HG03135 (cell line): ENCODE data around the gene ZNF419.
"Not testable (repeated sequence)": the region's sequence is repeated elsewhere in the genome, so short reads cannot be mapped to it uniquely, and the experiment has no call there.

Source experiments
- ATAC-seq: cut with Tn5 transposase; IDR thresholded peaks from one replicate; pipeline ENCODE4 v1.9.1; 2021; ENCODE audit warnings: mild to moderate bottlenecking, moderate library complexity; ENCODE audit not compliant: unreplicated experiment

ZNF419 gene

GRCh38 chr19:57487477-57488298 lies at the start of gene ZNF419:
Gene ZNF419 (plus strand): TSS chr19:57487750. CDS start chr19:57487951, 201 bp downstream.
- ATAC-seq = peak; percentile 92

DNA sequence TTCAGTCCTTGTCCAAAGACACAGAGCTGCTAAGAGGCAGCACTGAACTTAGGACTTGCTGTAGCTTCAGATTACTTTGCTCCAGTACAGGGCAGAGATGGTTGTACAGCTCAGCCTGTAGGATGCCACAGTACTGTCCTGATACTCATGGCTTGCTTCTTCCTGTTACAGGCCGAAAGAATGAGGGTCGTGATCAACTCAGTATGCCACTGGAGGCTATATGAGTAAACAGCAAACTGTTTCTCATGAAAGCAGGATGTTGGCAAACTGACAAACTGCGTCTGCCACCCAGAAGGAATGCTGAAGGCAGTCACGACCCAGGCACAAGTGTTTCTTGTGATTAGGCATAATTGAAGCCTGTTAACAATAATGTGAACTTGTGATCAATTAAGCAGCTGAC lies 49.6 kb upstream of the ZNF419 start:
- ATAC-seq = no peak

- no peak for ATAC-seq
Observed at GRCh38 chr19:57438925-57439324, 48.6 kb upstream of the ZNF419 start.

DNA sequence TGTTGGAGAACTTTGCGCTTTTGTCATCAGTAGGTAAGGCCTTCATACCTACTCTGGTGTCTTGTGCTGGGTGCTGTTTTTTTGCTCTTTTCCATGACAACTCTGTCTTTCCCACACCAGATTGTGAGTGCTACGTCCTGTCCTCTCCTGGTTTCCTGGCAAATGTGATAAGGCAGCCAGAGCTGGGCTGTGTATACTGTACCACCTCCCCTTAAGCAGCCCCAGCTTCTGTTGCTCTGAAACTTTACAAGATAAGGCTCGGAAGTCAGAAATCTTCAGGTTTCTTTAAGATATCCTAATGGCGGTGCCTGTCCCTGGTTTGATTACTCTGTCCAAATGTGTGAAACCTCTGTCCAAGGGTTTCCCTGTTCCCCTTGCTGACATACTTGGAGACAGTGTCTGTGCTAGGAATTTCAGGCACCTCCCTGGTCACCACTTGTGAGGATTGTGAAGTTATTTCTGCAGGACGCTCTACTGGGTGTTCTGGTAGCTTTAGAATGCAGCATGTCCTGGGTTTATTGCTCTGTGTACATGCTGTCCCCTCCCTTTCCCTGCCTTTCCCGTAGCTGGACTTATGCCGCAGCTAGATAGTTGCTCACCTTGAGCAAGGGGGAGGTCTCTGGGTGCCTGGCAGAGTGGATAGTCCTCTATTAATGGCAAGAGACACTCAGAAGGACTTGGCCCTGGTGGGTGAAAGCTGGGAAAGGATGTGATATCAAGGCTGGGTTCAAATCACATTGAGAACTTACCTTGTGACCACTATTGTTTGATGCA lies 45.4 kb upstream of the ZNF419 start:
- no peak for ATAC-seq

GRCh38 chr19:57443121-57443696 lies 44.3 kb upstream of the ZNF419 start:
- ATAC-seq = no peak

GRCh38 chr19:57452307-57452706 lies 35.2 kb upstream of the ZNF419 start:
- ATAC-seq = no peak

GRCh38 chr19:57465680-57466381 lies 21.7 kb upstream of the ZNF419 start:
- ATAC-seq = no peak

DNA sequence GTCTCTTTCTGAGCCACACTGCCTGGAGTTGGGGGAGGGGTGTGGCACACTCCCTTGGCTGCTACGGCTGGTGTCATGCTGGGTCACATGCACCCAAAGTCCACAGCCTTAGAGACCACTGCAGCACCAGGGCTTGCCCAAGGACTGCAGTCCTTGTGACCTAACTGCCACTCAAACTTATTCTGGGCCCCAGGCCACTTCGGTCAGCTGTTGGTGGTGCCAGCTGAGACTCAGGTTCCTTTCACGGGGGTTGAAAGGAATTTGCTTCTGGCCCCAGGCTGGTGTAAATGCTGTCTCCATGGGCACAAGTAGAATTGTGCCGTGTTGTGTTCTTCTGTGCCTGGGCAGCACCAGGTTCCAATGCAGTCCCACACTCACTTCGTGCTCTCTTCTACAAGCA lies 21.1 kb upstream of the ZNF419 start:
- ATAC-seq = no peak

GRCh38 chr19:57473646-57474045 lies 13.9 kb upstream of the ZNF419 start:
- ATAC-seq = no peak

GRCh38 chr19:57477191-57478008 lies 10.2 kb upstream of the ZNF419 start, which contains the start of gene ZNF772:
Gene ZNF772 (minus strand): TSS chr19:57477566. CDS start chr19:57477309, 257 bp downstream.
- peak; percentile 91 for ATAC-seq

- not testable (repeated sequence) for ATAC-seq
Observed at GRCh38 chr19:57488299-57488644, 722 bp downstream of the ZNF419 start.

DNA sequence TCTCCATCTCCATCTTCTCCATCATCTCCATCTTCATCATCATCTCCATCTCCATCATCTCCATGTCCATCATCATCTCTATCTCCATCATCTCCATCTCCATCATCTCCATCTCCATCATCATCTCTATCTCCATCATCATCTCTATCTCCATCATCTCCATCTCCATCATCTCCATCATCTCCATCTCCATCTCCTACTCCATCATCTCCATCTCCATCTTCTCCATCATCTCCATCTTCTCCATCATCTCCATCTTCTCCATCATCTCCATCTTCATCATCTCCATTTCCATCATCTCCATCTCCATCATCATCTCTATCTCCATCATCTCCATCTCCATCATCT lies 11.8 kb downstream of the ZNF419 start:
- not testable (repeated sequence) for ATAC-seq

DNA sequence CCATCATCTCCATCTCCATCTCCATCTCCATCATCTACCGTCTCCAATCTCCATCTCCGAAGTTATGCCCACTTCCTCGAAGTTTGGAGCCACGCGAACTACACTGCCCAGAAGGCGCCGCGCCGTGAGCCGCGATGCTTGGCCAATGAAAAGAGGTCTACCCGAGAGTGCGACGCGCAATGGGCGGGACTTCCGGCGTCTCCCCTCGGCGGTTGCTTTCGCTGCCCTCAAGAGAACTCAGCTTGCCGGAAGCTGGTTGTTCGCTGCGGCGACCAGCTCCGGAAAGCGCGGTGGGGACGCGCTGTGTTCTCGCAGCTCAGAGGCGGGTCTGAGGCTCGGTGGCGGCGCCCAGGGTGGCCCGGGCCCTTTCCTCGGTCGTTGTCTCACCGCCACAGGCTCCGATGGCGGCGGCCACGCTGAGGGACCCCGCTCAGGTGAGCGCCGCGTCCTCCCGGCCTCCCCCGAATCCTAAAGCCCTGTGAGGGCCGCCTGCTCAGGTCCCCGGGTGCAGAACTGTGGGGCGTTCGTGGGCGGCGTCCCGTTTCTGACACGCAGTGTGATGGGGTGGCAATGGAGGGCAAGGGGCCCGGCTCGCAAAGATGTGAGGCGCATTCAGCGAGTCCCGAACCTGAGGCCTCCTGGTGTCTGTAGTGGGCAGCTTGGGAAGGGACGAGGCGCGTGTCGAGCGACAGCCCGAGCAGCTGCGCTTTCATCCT lies 12.3 kb downstream of the ZNF419 start, which contains the start of gene ZNF773:
Gene ZNF773, plus strand, starts transcription at position 259 of the 716 bp plus-strand sequence. Its CDS starts 143 bp downstream, at position 402.
- ATAC-seq = peak; percentile 97

DNA sequence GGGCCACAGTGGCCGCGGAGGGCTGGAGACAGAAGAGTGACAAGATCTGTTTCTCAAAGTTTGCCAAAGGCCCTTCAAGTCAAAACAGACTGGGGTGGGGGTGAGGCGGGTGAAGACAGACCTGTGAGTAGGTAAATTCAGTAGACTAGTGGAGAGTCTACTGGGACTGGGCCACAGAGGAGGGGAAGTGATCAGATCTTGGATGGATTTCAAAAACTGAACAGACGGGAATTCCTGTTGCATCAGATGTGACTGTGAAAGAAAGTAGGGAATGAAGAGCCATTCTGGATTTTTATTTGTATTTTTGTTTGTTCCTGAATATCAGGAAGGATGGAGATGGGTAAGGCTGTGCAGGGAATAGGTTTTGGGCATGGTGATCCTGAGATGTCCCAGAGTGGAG lies 12.8 kb downstream of the ZNF419 start:
- ATAC-seq = not testable (repeated sequence)

- no peak for ATAC-seq
Observed at GRCh38 chr19:57506163-57506562, 18.6 kb downstream of the ZNF419 start.

DNA sequence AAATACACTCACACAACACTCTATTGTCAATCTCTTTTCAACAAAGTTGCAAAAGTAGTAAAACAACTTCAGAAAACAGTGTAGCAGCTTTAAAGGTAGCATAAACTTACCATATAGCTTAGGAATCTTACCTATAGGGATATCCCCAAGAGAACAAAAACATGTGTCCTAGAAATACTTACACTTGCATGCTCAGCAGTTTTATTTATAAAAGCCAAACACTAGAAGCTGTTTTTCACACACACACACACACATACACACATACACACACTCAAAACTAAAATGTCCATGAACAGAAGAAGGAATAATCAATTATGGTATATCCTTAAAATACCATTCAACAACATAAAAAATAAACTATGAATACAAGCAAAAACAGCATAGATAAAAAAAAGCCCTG lies 23.9 kb downstream of the ZNF419 start:
- ATAC-seq = no peak

GRCh38 chr19:57512845-57513244 lies 25.3 kb downstream of the ZNF419 start:
- ATAC-seq = no peak

DNA sequence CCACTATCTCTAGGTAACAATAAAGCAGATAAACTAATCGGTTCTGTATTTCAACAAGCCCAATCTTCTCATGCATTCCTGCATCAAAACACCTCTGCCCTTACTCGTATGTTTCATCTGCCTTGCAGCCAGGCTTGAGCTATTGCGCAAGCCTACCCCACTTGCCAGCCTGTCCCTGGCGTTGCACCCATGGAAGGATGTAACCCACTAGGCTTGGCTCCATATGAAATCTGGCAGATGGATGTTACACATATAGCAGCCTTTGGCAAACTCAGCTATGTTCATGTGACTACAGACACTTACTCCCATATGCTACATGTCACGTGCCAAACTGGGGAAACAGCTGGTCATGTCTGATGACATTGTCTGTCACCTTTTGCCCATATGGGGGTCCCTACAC lies 27.7 kb downstream of the ZNF419 start:
- ATAC-seq = no peak

GRCh38 chr19:57518021-57518420 lies 30.5 kb downstream of the ZNF419 start:
- ATAC-seq = not testable (repeated sequence)
